Neural cell (in vitro differentiated cells): ENCODE results near the gene FAM53C.

ENCODE experiments used
- EP300 ChIP-seq: fragments of 450-650 bp; conservative IDR thresholded peaks from 2 replicates; pipeline ENCODE4 v1.6.1; 2014; ENCODE audit warnings: antibody characterized with exemption, mild to moderate bottlenecking, moderate library complexity; ENCODE audit not compliant: poor library complexity, severe bottlenecking
- EZH2 ChIP-seq: fragments of 200-600, 300-800 bp; shearing (Covaris generic), sonication (generic); IDR thresholded peaks from 2 replicates; pipeline ENCODE4 v1.6.1; 2014; ENCODE audit warnings: antibody characterized with exemption, low read length, borderline replicate concordance, mild to moderate bottlenecking; ENCODE audit not compliant: insufficient read depth, poor library complexity, severe bottlenecking
- RAD21 ChIP-seq: fragments of 450-650 bp; conservative IDR thresholded peaks from 2 replicates; pipeline ENCODE4 v1.6.1; 2014; ENCODE audit warnings: antibody characterized with exemption, mild to moderate bottlenecking, moderate library complexity
- SMC3 ChIP-seq: fragments of 450-650 bp; conservative IDR thresholded peaks from 2 replicates; pipeline ENCODE4 v1.6.1; 2014; ENCODE audit warnings: antibody characterized with exemption, mild to moderate bottlenecking, moderate library complexity; ENCODE audit not compliant: poor library complexity
- TAF1 ChIP-seq: IDR thresholded peaks from 2 replicates; pipeline ENCODE4 v1.6.1; 2012; ENCODE audit warnings: low read depth
- TF ChIP-seq, protein P1 (sequence below): fragments of 450-650 bp; IDR thresholded peaks from 2 replicates; pipeline ENCODE4 v1.5.1; 2014; ENCODE audit warnings: antibody characterized with exemption, mild to moderate bottlenecking, moderate library complexity; ENCODE audit not compliant: poor library complexity, severe bottlenecking
- TF ChIP-seq, protein P2 (sequence below): IDR thresholded peaks from 2 replicates; pipeline ENCODE4 v1.6.1; 2012; ENCODE audit warnings: borderline replicate concordance

DNA sequence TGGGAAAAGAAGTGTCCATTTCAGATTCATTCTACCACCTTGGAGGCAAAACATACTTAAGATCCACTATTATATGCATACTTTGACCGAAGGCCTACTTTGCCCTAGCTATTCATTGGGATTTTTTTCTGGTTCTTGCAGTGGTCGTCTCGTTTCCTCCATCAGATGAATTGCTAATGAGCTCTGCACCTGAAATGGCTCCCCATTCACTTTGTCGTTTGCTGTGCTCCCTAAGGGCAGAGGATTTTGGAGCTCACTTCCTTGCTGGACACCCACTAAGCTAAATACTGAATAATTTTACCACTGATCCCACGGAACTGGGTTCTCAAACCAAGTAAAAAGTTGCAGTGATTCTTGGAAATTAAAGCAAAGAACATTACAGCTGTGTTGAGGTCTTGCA, 16.3 kb downstream of the FAM53C start:
- TF ChIP-seq, protein P1, sequence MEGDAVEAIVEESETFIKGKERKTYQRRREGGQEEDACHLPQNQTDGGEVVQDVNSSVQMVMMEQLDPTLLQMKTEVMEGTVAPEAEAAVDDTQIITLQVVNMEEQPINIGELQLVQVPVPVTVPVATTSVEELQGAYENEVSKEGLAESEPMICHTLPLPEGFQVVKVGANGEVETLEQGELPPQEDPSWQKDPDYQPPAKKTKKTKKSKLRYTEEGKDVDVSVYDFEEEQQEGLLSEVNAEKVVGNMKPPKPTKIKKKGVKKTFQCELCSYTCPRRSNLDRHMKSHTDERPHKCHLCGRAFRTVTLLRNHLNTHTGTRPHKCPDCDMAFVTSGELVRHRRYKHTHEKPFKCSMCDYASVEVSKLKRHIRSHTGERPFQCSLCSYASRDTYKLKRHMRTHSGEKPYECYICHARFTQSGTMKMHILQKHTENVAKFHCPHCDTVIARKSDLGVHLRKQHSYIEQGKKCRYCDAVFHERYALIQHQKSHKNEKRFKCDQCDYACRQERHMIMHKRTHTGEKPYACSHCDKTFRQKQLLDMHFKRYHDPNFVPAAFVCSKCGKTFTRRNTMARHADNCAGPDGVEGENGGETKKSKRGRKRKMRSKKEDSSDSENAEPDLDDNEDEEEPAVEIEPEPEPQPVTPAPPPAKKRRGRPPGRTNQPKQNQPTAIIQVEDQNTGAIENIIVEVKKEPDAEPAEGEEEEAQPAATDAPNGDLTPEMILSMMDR = no peak
- TF ChIP-seq, protein P2, sequence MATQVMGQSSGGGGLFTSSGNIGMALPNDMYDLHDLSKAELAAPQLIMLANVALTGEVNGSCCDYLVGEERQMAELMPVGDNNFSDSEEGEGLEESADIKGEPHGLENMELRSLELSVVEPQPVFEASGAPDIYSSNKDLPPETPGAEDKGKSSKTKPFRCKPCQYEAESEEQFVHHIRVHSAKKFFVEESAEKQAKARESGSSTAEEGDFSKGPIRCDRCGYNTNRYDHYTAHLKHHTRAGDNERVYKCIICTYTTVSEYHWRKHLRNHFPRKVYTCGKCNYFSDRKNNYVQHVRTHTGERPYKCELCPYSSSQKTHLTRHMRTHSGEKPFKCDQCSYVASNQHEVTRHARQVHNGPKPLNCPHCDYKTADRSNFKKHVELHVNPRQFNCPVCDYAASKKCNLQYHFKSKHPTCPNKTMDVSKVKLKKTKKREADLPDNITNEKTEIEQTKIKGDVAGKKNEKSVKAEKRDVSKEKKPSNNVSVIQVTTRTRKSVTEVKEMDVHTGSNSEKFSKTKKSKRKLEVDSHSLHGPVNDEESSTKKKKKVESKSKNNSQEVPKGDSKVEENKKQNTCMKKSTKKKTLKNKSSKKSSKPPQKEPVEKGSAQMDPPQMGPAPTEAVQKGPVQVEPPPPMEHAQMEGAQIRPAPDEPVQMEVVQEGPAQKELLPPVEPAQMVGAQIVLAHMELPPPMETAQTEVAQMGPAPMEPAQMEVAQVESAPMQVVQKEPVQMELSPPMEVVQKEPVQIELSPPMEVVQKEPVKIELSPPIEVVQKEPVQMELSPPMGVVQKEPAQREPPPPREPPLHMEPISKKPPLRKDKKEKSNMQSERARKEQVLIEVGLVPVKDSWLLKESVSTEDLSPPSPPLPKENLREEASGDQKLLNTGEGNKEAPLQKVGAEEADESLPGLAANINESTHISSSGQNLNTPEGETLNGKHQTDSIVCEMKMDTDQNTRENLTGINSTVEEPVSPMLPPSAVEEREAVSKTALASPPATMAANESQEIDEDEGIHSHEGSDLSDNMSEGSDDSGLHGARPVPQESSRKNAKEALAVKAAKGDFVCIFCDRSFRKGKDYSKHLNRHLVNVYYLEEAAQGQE = no peak
- TF ChIP-seq EZH2 (no peak), EP300 (no peak), SMC3 (no peak), TAF1 (no peak), RAD21 (no peak)
